Heart left ventricle (tissue), 13 donors: ENCODE measurements around the gene SNX22.

ENCODE experiments used
- POLR2A ChIP-seq, 2 donors: fragments of 450-650 bp; IDR thresholded peaks; one replicate each; pipeline ENCODE4 v1.6.1; 2017; ENCODE audit warnings: antibody characterized with exemption in 2 of 2, mild to moderate bottlenecking in 2 of 2, moderate library complexity in 2 of 2
- TF ChIP-seq, protein P1 (sequence below), 12 donors: fragments of 200-600 bp; sonication (generic) in 4 of 12; IDR thresholded peaks; one replicate each; pipeline versions ENCODE4 v1.5.0 to v1.8.0; 2018 to 2022; ENCODE audit warnings: antibody characterized with exemption in 12 of 12, mild to moderate bottlenecking in 5 of 12
- donor health status: ischemic (EF 13 %, LVEDD 7.1; RV severe dilation, severe dysfunction).
- donor health status: DM: no; HTN: yes; CAD: no.
- donor health status: DM: no; HTN: no; CAD: no.
- donor health status: ischemic (EF 25% LVEDD 6.9; RV normal size, moderate dysfunction).
- donor health status: ischemic (EF 25% LVEDD 5.7; RV mildly dilated, moderate dysfunction).
- donor health status: ischemic (EF 35%, LVEDD 5.7; RV mildly dilated, moderate dysfunction).
- donor health status: nonischemic (EF 11% LVEDD 7.7; RV severe dilation, severe dysfunction).
- donor health status: DM: yes; HTN: yes; CAD: no.
- donor health status: PGD.
- donor health status: ischemic (EF 29% LVEDD 5.4; RV normal size, mild dysfunction).
- donor health status: nonischemic (EF 23%, LVEDD 6.1; RV moderate dilation, normal function).

DNA sequence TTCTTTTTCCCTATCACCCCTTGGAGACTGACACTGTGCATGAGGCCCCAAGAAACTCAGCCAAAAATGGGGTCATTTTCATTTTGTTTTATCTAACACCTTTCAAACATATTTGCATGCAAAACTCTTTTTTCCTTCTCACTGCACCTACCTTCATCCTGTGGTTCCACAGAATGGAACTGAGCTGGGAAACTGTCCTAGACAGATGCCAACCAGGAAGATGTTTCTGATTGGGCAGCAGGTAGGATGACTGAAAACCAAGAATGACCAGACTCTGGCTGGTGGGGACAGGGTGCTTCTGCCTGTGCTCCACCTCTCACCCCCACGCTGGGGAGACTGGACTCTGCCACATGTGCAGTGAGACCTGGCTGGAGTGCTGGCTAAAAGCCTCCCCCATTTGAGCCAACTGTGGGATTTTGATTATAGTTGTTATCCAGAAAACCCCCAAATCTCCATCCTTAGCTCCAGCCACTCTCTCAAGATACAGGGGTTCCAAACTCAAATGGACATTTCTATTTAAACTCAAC lies 6.1 kb downstream of the SNX22 start:
- TF ChIP-seq, protein P1, sequence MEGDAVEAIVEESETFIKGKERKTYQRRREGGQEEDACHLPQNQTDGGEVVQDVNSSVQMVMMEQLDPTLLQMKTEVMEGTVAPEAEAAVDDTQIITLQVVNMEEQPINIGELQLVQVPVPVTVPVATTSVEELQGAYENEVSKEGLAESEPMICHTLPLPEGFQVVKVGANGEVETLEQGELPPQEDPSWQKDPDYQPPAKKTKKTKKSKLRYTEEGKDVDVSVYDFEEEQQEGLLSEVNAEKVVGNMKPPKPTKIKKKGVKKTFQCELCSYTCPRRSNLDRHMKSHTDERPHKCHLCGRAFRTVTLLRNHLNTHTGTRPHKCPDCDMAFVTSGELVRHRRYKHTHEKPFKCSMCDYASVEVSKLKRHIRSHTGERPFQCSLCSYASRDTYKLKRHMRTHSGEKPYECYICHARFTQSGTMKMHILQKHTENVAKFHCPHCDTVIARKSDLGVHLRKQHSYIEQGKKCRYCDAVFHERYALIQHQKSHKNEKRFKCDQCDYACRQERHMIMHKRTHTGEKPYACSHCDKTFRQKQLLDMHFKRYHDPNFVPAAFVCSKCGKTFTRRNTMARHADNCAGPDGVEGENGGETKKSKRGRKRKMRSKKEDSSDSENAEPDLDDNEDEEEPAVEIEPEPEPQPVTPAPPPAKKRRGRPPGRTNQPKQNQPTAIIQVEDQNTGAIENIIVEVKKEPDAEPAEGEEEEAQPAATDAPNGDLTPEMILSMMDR (IDR thresholded peaks at IDR 0.05): no peak
- no peak for TF ChIP-seq POLR2A (IDR thresholded peaks at IDR 0.05)
